GM19043 (cell line): ENCODE measurements around the gene NPBWR2.
"Not testable (repeated sequence)": the region's sequence is repeated elsewhere in the genome, so short reads cannot be mapped to it uniquely, and the experiment has no call there.

Source experiments
- ATAC-seq: cut with Tn5 transposase; IDR thresholded peaks from one replicate; pipeline ENCODE4 v1.9.1; 2021; ENCODE audit warnings: low read depth; ENCODE audit not compliant: unreplicated experiment

NPBWR2 gene

GRCh38 chr20:64119681-64120341, 12.4 kb upstream of the NPBWR2 start:
- ATAC-seq: no peak

- no peak for ATAC-seq
Observed at GRCh38 chr20:64119301-64119680, 11.9 kb upstream of the NPBWR2 start.

- ATAC-seq: not testable (repeated sequence)
Observed at GRCh38 chr20:64117432-64117777, 10.0 kb upstream of the NPBWR2 start.

GRCh38 chr20:64116541-64117431, 9.4 kb upstream of the NPBWR2 start:
- no peak for ATAC-seq

- ATAC-seq: no peak
Observed at GRCh38 chr20:64116016-64116415, 8.7 kb upstream of the NPBWR2 start.

GRCh38 chr20:64115171-64115911, 8.0 kb upstream of the NPBWR2 start:
- ATAC-seq: no peak

GRCh38 chr20:64114356-64114971, 7.1 kb upstream of the NPBWR2 start:
- no peak for ATAC-seq

GRCh38 chr20:64113796-64114355, 6.5 kb upstream of the NPBWR2 start:
- no peak for ATAC-seq

GRCh38 chr20:64113444-64113775, 6.0 kb upstream of the NPBWR2 start:
- ATAC-seq: no peak

- ATAC-seq: no peak
Observed at GRCh38 chr20:64112691-64113443, 5.5 kb upstream of the NPBWR2 start.

GRCh38 chr20:64111841-64112641, 4.7 kb upstream of the NPBWR2 start:
- ATAC-seq: no peak

- no peak for ATAC-seq
Observed at GRCh38 chr20:64110411-64111068, 3.2 kb upstream of the NPBWR2 start.

GRCh38 chr20:64109831-64110391, 2.5 kb upstream of the NPBWR2 start:
- ATAC-seq: no peak

GRCh38 chr20:64108731-64109681, 1.6 kb upstream of the NPBWR2 start:
- no peak for ATAC-seq

- ATAC-seq: no peak
Observed at GRCh38 chr20:64107736-64108457, 532 bp upstream of the NPBWR2 start.

GRCh38 chr20:64106435-64106961, 867 bp downstream of the NPBWR2 start:
- ATAC-seq: no peak
